ENCODE results near the gene UCP1.
A peak's percentile ranks its signal among the peaks of the same experiment; 100 is the strongest.

The UCP1 gene

DNA sequence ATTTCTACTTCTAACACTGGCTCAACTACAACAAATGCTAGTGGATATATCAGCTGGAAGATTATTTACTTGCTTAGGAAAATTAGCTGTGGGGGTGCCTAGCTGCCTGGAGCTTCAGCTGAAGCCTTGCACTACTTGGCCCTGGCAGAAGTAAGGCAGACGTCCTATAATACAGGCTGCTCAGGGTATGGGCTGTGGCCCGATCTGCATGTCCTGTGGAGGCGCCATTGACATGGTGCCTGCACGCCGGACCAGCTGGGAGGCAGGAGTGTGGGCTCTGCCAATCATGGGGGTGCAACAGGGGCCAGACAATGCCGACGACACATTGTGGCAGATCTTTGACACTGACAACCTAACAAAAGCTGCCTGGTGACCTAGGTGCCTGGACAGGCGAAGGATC, 31.6 kb upstream of the UCP1 start:
- Histone ChIP-seq H3K36me3 (ENCODE audit: control insufficient read depth, insufficient read depth, low read length) (no peaks in the 10 kb centered on the region), H3K9me3 (ENCODE audit: control insufficient read depth, insufficient read depth, low read depth, low read length) (no peaks in the 10 kb centered on the region), H3K4me3 (ENCODE audit: low read depth, low read length) (no peak overlapping the region), H3K9ac (ENCODE audit: low read length) (no peak overlapping the region), H3K27ac (ENCODE audit: low read depth, low read length) (no peak overlapping the region), H3K4me1 (ENCODE audit: control insufficient read depth, insufficient read depth, low read length) (peaks cover 13% of the 10 kb centered on the region), H3K27me3 (ENCODE audit: control insufficient read depth, insufficient read depth, low read length) (no peaks in the 10 kb centered on the region)

DNA sequence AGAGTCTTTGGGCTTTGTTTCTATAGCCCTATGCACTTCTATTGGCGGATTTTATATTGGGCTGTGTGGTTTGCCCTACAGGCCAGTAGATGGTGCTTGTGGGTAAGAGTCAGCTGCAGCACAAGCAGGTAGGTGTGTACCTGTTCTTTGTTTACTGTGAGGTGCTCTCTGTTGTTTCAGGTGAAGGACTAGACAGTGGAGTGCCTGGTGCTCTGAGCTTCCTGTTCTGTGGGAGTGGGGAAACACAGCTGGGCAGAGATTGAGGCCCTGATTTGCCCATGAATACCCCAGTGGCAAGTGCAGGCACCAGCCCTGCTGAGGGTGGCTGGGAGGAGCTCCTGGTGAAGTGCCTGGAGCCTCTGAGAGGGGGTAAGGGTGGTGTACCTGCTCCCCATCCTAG, 26.3 kb upstream of the UCP1 start:
- H3K27ac ChIP-seq (ENCODE audit: low read depth, low read length): no peak overlapping the region
- no peak overlapping the region for H3K4me3 ChIP-seq (ENCODE audit: low read depth, low read length)
- H3K27me3 ChIP-seq (ENCODE audit: control insufficient read depth, insufficient read depth, low read length): no peaks in the 10 kb centered on the region; the same call in 1 of the 2 replicates
- no peaks in the 10 kb centered on the region for H3K36me3 ChIP-seq (ENCODE audit: control insufficient read depth, insufficient read depth, low read length)
- no peaks in the 10 kb centered on the region for H3K4me1 ChIP-seq (ENCODE audit: control insufficient read depth, insufficient read depth, low read length)
- no peak overlapping the region for H3K9ac ChIP-seq (ENCODE audit: low read length)
- H3K9me3 ChIP-seq (ENCODE audit: control insufficient read depth, insufficient read depth, low read depth, low read length): no peaks in the 10 kb centered on the region

GRCh38 chr4:140584439-140584838, 15.7 kb upstream of the UCP1 start:
- Histone ChIP-seq H3K27ac (ENCODE audit: low read depth, low read length) (no peak overlapping the region), H3K4me1 (ENCODE audit: control insufficient read depth, insufficient read depth, low read length) (no peaks in the 10 kb centered on the region), H3K27me3 (ENCODE audit: control insufficient read depth, insufficient read depth, low read length) (peaks cover 5% of the 10 kb centered on the region; the same call in 1 of the 2 replicates), H3K4me3 (ENCODE audit: low read depth, low read length) (no peak overlapping the region), H3K9ac (ENCODE audit: low read length) (no peak overlapping the region), H3K9me3 (ENCODE audit: control insufficient read depth, insufficient read depth, low read depth, low read length) (no peaks in the 10 kb centered on the region), H3K36me3 (ENCODE audit: control insufficient read depth, insufficient read depth, low read length) (no peaks in the 10 kb centered on the region)

GRCh38 chr4:140581078-140581477, 12.3 kb upstream of the UCP1 start:
- no peak overlapping the region for H3K27ac ChIP-seq (ENCODE audit: low read depth, low read length)
- peaks cover 15% of the 10 kb centered on the region for H3K27me3 ChIP-seq (ENCODE audit: control insufficient read depth, insufficient read depth, low read length)
- H3K4me3 ChIP-seq (ENCODE audit: low read depth, low read length): no peak overlapping the region
- H3K4me1 ChIP-seq (ENCODE audit: control insufficient read depth, insufficient read depth, low read length): no peaks in the 10 kb centered on the region
- no peaks in the 10 kb centered on the region for H3K9me3 ChIP-seq (ENCODE audit: control insufficient read depth, insufficient read depth, low read depth, low read length)
- no peaks in the 10 kb centered on the region for H3K36me3 ChIP-seq (ENCODE audit: control insufficient read depth, insufficient read depth, low read length)
- H3K9ac ChIP-seq (ENCODE audit: low read length): no peak overlapping the region

DNA sequence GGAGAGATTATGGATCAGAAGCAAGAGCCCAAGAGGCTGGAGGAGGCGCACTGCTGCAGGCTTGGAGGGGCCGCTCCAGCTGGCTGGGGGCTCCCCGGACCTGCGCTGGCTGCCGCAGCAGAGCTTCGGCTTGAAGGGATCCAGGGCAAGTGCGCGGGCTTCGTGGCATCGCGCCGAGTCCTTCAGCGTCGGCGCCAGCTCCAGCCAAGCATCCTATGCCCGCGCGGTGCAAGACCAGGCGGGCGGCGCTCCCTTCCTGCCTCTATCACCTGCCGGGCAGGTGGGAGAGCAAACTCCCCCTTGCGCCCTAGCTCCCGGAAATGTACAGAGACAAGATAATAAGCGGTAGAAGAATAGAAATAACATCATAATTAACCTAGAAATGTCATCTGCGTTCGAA, 10.5 kb upstream of the UCP1 start:
- H3K27ac ChIP-seq (ENCODE audit: low read depth, low read length): no peak overlapping the region
- H3K9ac ChIP-seq (ENCODE audit: low read length): no peak overlapping the region
- H3K27me3 ChIP-seq (ENCODE audit: control insufficient read depth, insufficient read depth, low read length): peaks cover 19% of the 10 kb centered on the region
- H3K4me3 ChIP-seq (ENCODE audit: low read depth, low read length): no peak overlapping the region
- H3K36me3 ChIP-seq (ENCODE audit: control insufficient read depth, insufficient read depth, low read length): no peaks in the 10 kb centered on the region
- H3K4me1 ChIP-seq (ENCODE audit: control insufficient read depth, insufficient read depth, low read length): no peaks in the 10 kb centered on the region
- no peaks in the 10 kb centered on the region for H3K9me3 ChIP-seq (ENCODE audit: control insufficient read depth, insufficient read depth, low read depth, low read length)

GRCh38 chr4:140575489-140575888, 6.7 kb upstream of the UCP1 start:
- H3K9ac ChIP-seq (ENCODE audit: low read length): no peak overlapping the region
- H3K9me3 ChIP-seq (ENCODE audit: control insufficient read depth, insufficient read depth, low read depth, low read length): peaks cover 10% of the 10 kb centered on the region
- H3K36me3 ChIP-seq (ENCODE audit: control insufficient read depth, insufficient read depth, low read length): no peaks in the 10 kb centered on the region
- peaks cover 46% of the 10 kb centered on the region for H3K27me3 ChIP-seq (ENCODE audit: control insufficient read depth, insufficient read depth, low read length)
- H3K4me1 ChIP-seq (ENCODE audit: control insufficient read depth, insufficient read depth, low read length): no peaks in the 10 kb centered on the region
- no peak overlapping the region for H3K4me3 ChIP-seq (ENCODE audit: low read depth, low read length)
- no peak overlapping the region for H3K27ac ChIP-seq (ENCODE audit: low read depth, low read length)

- H3K9me3 ChIP-seq (ENCODE audit: control insufficient read depth, insufficient read depth, low read depth, low read length): peaks cover 10% of the 10 kb centered on the region
- H3K9ac ChIP-seq (ENCODE audit: low read length): no peak overlapping the region
- H3K36me3 ChIP-seq (ENCODE audit: control insufficient read depth, insufficient read depth, low read length): no peaks in the 10 kb centered on the region
- H3K27ac ChIP-seq (ENCODE audit: low read depth, low read length): no peak overlapping the region
- peaks cover 16% of the 10 kb centered on the region for H3K4me1 ChIP-seq (ENCODE audit: control insufficient read depth, insufficient read depth, low read length)
- no peak overlapping the region for H3K4me3 ChIP-seq (ENCODE audit: low read depth, low read length)
- peaks cover 69% of the 10 kb centered on the region for H3K27me3 ChIP-seq (ENCODE audit: control insufficient read depth, insufficient read depth, low read length)
Observed at GRCh38 chr4:140571620-140572019, 2.9 kb upstream of the UCP1 start.

GRCh38 chr4:140569307-140569638, 512 bp upstream of the UCP1 start:
- H3K9ac ChIP-seq (ENCODE audit: low read length): no peak overlapping the region
- peaks cover 83% of the 10 kb centered on the region for H3K27me3 ChIP-seq (ENCODE audit: control insufficient read depth, insufficient read depth, low read length)
- H3K4me1 ChIP-seq (ENCODE audit: control insufficient read depth, insufficient read depth, low read length): peaks cover 16% of the 10 kb centered on the region
- H3K9me3 ChIP-seq (ENCODE audit: control insufficient read depth, insufficient read depth, low read depth, low read length): peaks cover 10% of the 10 kb centered on the region
- H3K36me3 ChIP-seq (ENCODE audit: control insufficient read depth, insufficient read depth, low read length): no peaks in the 10 kb centered on the region
- no peak overlapping the region for H3K27ac ChIP-seq (ENCODE audit: low read depth, low read length)
- H3K4me3 ChIP-seq (ENCODE audit: low read depth, low read length): peak overlapping the region; percentile 75

GRCh38 chr4:140559696-140560095, 9.1 kb downstream of the UCP1 start:
- Histone ChIP-seq H3K9me3 (ENCODE audit: control insufficient read depth, insufficient read depth, low read depth, low read length) (no peaks in the 10 kb centered on the region), H3K27ac (ENCODE audit: low read depth, low read length) (no peak overlapping the region), H3K9ac (ENCODE audit: low read length) (no peak overlapping the region), H3K27me3 (ENCODE audit: control insufficient read depth, insufficient read depth, low read length) (no peaks in the 10 kb centered on the region; the same call in 1 of the 2 replicates), H3K36me3 (ENCODE audit: control insufficient read depth, insufficient read depth, low read length) (no peaks in the 10 kb centered on the region), H3K4me1 (ENCODE audit: control insufficient read depth, insufficient read depth, low read length) (peaks cover 27% of the 10 kb centered on the region), H3K4me3 (ENCODE audit: low read depth, low read length) (no peak overlapping the region)

- H3K27ac ChIP-seq (ENCODE audit: low read depth, low read length): no peak overlapping the region
- H3K36me3 ChIP-seq (ENCODE audit: control insufficient read depth, insufficient read depth, low read length): no peaks in the 10 kb centered on the region
- H3K9ac ChIP-seq (ENCODE audit: low read length): no peak overlapping the region
- no peaks in the 10 kb centered on the region; the same call in 1 of the 2 replicates for H3K27me3 ChIP-seq (ENCODE audit: control insufficient read depth, insufficient read depth, low read length)
- no peaks in the 10 kb centered on the region for H3K9me3 ChIP-seq (ENCODE audit: control insufficient read depth, insufficient read depth, low read depth, low read length)
- H3K4me3 ChIP-seq (ENCODE audit: low read depth, low read length): no peak overlapping the region
- peaks cover 27% of the 10 kb centered on the region for H3K4me1 ChIP-seq (ENCODE audit: control insufficient read depth, insufficient read depth, low read length)
Observed at GRCh38 chr4:140557831-140558435, 10.8 kb downstream of the UCP1 start.

DNA sequence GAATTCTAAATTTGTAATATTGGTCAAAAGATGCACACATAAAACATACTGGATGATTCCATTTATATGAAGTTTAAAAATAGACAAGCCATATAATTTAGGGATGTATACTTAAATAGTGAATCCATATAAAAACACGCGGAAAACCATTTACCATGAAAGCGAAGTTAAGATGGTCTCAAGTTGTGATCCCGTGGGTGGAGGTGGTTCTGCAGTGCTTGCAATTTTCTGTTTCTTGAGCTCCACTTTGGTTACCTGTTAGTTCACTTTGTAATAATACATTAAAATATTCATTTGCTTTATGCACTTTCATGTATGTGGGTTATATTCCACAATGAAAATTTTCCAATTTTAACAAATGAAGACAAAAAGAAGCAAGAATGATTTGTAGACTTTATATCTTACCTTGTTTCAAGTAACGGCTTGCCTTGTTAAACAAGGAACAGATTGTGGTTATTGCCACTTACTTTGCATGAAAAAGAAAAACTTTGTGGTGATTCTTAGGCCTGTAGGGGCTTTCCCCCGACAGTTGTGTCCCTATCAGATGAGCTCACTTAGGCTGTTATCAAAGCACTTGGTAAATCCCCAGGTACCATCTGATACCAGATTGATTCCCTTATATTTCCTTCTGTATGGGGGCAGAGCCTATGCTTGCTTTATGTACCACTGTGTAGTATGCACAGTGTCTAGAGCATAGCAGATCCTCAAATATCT, 12.2 kb downstream of the UCP1 start:
- 0 out of 2 replicates have a peak overlapping the region, but pooled peaks have one; percentile 12 for H3K4me3 ChIP-seq (ENCODE audit: low read depth, low read length)
- no peak overlapping the region for H3K27ac ChIP-seq (ENCODE audit: low read depth, low read length)
- 0 out of 2 replicates have a peak, but pooled peaks cover under 1% of the 10 kb centered on the region for H3K36me3 ChIP-seq (ENCODE audit: control insufficient read depth, insufficient read depth, low read length)
- no peaks in the 10 kb centered on the region for H3K27me3 ChIP-seq (ENCODE audit: control insufficient read depth, insufficient read depth, low read length)
- peaks cover 27% of the 10 kb centered on the region for H3K4me1 ChIP-seq (ENCODE audit: control insufficient read depth, insufficient read depth, low read length)
- no peak overlapping the region for H3K9ac ChIP-seq (ENCODE audit: low read length)
- no peaks in the 10 kb centered on the region for H3K9me3 ChIP-seq (ENCODE audit: control insufficient read depth, insufficient read depth, low read depth, low read length)
